ENCODE data around the gene CFAP99. TPM values are rescaled to one million over a fixed set of nuclear protein-coding genes. Genes with fewer than 3 reads are reported as not detected.

CFAP99 gene
- total RNA-seq, 2 donors from 2014 or later, result 0.46 to 0.73 TPM

DNA sequence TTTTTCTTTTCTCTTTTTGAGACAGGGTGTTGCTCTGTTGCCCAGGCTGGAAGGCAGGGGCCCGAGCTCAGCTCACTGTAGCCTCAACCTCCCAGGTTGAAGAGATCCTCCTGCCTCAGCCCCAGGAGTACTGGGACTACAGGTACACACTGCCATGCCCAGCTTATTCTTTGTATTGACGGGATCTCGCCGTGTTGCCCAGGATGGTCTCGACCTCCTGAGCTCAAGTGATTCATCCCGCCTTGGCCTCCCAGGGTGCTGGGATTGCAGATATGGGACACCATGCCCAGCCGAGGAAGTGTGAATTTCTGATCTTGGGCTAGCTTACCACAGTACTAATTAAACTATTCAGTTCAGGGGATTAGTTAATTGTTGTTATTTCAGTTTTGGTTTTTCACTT lies 89.1 kb downstream of the CFAP99 start:
- intact Hi-C loops (cut with DNase I, micrococcal nuclease), result no loop called here
- DNase-seq (no peak), ATAC-seq (no peak)

DNA sequence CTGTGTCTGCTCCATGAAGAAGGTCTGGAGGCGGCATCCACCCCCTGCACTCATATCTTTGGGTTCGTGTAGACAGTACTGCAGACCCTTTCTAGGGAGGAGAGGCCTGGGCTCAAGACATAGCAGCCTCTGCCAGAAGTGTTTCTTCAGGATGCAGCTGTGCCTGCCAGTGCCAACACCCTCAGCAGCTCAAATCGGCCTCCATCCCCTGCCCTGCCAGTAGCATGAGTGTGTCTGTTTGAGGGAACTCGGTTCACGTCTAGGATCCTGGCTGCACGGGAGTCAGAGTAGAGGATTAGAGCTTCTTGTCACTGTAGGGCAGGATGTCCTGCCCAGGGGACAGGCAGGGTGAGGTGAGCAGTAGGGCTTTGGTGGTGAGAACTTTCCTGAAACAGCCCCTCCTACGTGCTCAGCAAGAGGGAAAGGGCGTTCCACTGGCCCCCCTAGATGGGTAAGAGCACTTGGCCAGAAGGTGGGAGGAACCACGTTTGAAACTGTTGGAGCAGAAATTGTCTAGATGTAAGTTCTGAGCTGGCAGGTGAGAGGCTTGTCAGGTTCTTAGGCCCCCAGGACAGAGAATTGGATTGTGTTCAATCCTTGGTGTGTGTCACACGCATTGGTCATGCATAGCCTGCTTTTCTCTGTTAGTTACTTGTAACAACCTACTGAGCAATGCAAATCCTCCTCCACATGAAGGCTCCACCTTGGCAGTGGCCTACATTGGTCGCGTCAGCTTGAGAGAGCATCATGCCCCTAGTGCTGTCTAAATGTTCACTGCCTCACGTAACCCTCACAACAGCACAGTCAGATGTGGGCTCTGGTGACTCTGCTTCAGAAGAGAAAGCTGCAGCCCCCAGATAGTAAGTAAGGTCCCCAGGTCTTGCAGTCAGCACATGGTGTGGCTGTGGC lies 91.8 kb downstream of the CFAP99 start:
- intact Hi-C loops (cut with DNase I, micrococcal nuclease), result no loop called here
- DNase-seq (no peak), ATAC-seq (no peak)

DNA sequence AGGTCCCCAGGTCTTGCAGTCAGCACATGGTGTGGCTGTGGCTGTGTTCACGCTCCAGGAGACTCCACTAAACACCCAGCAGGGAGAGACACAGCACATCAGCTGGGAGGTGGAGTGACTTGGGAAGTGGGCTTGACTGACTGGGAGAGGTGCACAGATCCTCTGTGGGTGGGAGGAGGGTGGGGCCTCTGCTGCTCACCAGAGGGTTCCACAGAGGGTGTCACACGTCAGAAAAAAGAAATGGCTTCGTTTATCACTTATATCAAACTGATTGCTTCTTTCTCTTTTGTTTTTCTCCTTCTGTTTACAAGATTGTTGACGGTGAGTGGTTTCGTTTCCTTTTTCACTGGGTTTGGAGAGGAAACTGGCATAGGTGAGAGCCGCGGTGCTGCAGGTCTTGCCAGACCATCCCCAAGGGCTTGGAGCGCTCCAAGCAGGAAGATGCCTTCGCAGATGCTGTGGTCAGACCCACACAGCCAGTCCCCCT lies 92.9 kb downstream of the CFAP99 start:
- intact Hi-C loops (cut with DNase I, micrococcal nuclease), result no loop called here
- ATAC-seq, result no peak
- DNase-seq, result no peak

Other genes with a start within 250 kb of the CFAP99 start
- 1 to 10 TPM; 7.7 to 9.7 TPM for gene HAUS3, start 176.8 kb upstream of the CFAP99 start, total RNA-seq
- 1 to 10 TPM; 1.3 to 3.1 TPM for gene POLN, start 176.8 kb upstream of the CFAP99 start, total RNA-seq
- 10 to 100 TPM; 33.1 to 49.8 TPM for gene MXD4, start 156.8 kb upstream of the CFAP99 start, total RNA-seq
- 10 to 100 TPM; 31.9 to 48.7 TPM for gene ZFYVE28, start 310 bp upstream of the CFAP99 start, total RNA-seq
- 10 to 100 TPM; 45.6 to 47.4 TPM for gene RNF4, start 50.2 kb downstream of the CFAP99 start, total RNA-seq
- gene FAM193A, start 117.7 kb downstream of the CFAP99 start, total RNA-seq, result 10 to 100 TPM; 22.8 to 23.7 TPM

Data from left colon (tissue), 2 donors.